NCI-H2196 (cell line): ENCODE data around the gene CDK4.
"Not testable (repeated sequence)": the region's sequence is repeated elsewhere in the genome, so short reads cannot be mapped to it uniquely, and the experiment has no call there.

Experiments
- DNase-seq: peaks from one replicate; lab custom pipeline; 2025; ENCODE audit not compliant: unreplicated experiment; lab: John Stamatoyannopoulos, UW

The CDK4 gene

DNA sequence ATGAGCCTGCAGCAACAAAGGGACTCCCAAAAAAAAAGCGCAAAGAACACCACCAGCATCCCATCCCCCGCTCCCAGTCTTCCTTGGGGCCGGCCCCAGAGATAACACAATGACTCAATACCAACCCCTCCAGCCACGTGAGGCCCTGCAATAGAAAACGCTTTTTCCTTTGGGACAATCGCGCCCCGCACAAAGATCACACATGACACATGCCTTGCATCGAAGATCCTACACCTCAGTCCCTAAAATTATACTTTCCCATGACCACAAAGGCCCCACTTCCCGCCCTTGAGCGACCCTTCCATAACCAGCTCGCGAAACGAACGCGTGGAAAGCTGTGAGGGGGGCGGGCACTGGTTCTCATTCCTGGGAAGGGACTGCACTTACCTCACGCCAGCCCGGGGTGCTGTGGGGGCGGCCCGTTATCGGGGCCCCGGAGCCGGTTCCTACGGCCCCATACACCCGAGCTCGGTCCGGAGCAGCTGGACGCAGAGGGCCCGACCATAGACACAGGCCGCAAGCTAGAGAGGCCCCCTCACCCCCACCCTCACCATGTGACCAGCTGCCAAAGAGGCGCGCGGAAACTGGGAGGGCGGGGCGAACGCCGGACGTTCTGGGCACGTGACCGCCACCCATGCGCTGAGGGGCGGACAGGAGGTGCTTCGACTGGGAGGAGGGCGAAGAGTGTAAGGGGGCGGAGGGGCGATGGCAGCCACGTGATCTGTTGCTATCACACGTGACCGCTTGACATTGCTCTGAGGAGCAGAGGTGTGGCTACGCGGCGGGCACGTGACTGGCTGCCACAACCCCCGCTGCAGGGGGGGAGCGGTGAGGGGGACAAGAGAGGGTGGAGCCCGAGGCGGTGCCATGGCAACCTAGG, at the start of gene CDK4:
Gene CDK4 (minus strand): TSS at position 523 of the 880 bp plus-strand sequence. CDS start 593 bp downstream, outside the sequence.
- DNase-seq: peak; percentile 99

DNA sequence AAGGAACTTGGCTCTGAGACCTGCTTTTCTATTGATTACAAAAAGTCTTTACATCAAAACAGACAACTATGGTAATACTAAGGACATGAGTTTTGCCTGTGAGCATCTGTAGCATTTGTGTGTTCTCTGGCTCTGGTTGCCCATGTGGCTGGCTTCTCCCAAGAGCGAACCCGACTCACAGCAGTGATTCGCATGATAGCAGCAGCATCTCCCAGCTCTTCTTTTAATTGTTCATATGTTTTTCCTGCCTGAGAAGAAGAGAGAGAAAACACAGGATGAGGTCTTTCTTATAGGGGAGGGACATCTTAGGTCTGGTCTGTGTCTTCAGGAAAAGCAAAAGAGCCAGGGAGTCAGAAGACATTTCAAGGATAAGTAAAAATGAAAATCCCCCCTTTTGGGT, 48.9 kb upstream of the CDK4 start:
- no peak for DNase-seq

DNA sequence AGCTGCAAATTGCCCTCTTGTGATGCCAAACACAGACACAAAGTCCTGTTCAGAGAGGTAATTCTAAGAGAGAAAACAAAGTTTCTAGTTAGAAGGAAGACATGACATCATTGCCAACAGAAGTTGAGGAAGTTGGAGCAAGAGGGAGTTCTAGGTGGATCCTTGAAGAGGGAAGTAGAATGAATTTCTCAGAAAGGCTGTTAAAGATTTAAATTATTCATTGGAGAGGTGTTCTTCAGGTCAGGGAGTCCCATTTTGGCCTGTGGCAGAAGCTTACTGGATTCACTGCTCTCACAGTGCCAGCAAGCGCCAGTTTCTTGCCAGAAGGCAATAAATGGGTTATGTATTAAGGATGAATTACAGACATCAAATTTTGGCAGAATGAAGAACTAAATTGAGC, 45.8 kb upstream of the CDK4 start:
- DNase-seq: no peak

DNA sequence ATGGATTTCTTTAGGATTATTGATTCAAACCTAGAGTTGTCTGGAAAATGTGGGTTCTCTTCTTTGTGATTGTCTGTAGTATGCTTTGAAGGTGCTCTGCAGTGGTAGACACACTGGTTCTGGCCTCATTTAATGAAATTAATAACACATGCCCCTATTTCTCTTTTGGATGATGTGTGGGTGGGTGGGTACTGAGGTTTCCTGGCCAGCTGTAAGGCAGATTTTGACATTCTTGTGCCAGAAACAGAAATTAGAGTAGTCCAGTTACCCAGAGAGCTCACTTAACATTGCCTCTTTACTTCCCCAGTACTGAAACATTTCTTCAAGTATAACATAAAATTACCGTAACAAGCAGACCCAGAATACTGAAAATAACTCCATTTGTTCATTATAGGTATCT, 44.9 kb upstream of the CDK4 start:
- DNase-seq: no peak

DNA sequence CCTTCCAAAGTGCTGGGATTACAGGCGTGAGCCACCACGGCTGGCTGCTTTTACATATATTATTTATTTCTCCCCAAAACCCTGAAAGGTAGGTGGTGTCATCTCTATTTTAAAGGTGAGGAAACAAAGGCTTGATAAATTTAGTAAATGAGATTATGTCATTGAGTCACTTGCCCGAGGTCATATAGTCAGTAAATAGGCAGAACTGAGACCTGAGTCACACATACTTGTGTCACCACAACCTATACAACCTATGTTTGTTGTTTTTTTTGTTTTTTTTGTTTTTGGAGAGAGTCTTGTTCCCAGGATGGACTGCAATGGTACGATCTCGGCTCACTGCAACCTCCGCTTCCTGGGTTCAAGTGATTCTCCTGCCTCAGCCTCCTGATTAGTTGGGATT, 43.2 kb upstream of the CDK4 start:
- no peak for DNase-seq

DNA sequence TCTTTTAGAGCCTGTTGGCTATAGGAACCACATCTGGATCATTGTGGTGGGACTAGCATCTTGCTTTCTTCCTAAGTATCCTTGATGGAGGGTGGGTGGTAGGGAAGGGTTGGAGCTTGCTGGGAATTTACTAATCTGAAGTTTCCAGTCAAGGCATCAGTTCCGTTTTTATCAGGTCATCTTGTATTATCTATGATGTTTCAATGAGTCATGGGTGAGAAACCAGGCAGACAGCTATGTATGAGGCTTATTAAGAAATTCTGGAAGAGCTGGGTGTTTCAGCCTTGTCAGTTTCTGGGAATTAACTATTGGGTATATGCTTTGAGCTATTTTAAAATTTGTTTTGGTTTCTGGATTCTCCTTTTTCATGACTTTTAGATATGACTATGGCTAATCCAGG, 41.8 kb upstream of the CDK4 start:
- no peak for DNase-seq

DNA sequence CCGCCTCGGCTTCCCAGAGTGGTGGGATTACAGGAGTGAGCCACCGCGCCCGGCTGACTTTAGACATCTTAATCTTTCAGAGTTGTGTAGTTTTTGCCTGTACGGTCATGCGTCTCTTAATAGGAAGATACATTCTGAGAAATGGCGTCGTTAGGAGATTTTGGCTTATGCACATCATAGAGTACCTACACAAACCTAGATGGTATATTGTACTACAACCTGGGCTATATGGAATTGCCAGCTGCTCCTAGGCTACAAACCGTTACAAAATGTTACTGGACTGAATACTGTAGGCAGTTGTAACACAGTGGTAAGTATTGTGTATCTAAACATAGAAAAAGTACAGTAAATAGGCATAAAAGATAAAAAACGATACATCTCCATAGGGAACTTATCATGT, 31.8 kb upstream of the CDK4 start:
- DNase-seq: no peak

DNA sequence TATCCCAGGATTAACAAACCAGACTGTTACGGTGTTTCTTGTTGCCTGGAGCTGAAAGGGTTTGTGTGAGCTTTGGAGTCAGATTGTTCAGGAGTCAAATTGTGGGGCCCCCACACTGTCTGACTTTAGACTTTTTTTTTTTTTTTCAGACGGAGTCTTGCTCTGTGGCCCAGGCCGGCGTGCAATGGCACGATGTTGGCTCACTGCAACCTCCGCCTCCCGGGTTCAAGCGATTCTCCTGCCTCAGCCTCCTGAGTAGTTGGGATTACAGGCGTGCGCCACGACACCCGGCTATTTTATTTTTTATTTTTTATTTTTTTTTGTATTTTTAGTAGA, 31.3 kb upstream of the CDK4 start:
- DNase-seq: no peak

DNA sequence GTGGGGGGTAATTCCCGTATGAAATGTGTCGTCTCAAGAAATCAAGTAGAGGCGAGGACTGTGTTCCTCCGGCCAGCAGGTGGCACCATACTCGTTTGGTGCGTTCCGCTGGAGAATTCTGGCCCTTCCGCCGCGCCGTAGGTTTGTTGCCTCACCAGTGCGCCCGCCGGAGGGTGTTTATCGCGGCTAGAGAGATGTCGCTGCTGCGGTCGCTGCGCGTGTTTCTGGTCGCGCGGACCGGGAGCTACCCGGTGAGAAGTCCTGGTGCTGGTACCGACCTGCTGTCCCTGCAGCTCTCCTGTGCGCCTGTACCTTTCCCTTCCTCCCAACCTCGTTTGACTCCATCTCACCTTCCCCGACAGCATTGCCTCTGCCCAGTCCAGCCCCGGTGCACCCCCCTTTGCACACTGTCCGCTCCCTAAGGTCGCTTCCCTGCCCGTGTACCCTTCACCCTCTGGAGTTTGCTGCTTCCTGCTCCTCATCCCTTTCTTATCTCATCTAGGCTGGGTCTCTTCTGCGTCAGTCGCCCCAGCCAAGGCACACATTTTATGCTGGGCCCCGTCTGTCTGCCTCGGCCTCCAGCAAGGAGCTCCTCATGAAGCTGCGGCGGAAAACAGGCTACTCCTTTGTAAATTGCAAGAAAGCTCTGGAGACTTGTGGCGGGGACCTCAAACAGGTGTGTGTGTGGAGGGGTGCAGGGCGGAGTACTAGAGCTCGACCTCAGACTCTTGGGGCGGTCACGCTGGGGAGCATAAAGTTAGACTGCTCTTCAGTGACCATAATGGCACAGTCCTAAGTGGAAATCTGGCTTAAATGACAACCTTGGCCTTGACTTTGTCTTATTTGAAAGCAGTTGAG, 30.7 kb upstream of the CDK4 start, which contains the start of gene TSFM:
Gene TSFM (plus strand): TSS at position 180 of the 858 bp plus-strand sequence. CDS start 15 bp downstream, at position 195.
- DNase-seq: peak; percentile 97

DNA sequence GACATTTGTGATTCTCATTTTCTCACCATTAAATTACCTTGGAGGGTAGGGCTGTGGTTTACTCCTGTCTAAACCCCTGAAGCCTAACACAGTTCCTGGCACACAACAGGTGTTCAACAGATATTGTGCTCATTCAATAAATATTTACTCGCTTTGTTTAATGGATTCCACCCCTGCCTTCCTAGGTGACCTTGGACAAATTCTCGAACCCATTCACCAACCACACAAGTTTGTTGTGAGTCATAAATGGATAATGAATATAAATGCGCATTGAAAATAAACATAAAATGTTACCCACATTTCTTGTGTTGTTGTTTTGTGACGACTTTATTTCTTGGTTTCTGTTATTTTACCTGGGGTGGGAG, 30.1 kb upstream of the CDK4 start:
- DNase-seq: no peak

DNA sequence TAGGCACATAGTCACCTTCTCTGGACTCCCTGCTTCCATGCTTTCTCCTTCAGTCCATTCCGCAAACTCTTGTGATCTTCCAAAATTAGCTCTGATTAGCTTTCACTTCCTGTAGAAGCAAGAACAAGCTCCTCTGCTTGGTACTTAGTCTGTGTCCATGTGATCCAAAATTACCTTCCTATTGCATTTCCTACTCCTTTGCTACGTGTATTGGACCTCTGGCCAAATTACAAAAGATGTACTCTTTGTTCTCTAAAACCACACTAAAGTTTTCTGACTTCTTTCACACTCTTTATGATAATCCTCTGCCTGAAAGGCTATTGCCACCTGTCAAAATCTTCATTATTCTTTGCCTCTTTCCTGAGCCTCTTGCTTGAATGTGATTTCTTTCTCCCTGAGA, 29.7 kb upstream of the CDK4 start:
- no peak for DNase-seq

DNA sequence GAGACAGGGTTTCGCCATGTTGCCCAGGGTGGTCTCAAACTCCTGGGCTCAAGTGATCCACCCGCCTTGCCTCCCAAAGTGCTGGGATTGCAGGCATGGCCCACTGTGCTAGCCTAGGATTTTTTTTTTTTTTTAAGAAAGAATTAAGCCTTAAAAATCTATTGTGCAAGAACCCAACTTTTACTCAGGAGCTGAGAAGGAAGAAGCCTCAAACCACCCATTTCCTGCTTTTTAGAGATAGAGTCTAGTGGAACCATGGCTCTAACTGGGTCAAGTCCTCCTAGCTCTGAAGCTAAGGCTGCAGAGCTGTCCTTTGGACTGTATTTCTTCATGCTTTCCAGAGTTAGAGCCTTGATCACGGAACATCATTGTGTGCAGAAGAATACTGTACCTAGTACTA, 29.1 kb upstream of the CDK4 start:
- DNase-seq: no peak

DNA sequence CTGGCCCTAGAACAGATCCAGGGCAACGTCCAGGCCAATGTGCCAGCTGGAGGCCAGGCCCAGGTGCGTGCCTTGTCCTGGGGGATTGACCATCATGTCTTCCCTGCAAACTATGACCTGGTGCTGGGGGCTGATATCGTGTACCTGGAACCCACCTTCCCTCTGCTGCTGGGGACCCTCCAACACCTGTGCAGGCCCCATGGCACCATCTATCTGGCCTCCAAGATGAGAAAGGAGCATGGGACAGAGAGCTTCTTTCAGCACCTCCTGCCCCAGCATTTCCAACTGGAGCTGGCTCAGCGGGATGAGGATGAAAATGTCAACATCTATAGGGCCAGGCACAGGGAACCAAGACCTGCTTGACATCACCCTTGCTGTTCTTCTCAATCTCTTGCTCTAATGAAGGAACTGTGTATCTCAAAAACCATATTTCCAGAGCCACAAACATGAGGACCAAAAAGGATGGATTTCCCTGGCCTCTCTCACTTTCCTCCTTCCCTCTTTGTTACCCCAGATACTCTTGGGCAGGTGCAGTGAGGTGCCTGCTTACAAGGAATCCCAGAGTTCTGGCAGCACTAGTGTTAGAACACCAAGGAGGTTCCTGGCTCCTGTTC, 28.3 kb upstream of the CDK4 start:
- no peak for DNase-seq

DNA sequence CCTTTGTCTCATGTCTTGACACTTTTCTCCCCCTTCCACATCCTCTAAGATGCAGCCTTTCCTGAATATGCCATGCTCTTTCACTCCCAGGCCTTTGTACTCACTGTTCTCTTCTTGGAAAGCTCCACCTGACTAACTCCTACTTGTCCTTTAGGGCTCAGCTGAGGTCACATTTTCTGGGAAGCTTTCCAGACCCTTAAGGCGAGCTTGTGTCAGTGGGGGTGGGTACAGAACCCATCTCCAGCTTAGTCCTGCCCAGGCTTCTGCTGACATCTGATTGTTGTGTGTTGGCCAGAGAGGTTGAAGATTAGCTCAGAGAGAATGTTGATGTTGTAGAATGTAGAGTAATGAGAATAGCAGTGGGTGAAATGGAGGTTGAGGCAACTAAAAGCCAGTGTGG, 27.6 kb upstream of the CDK4 start:
- no peak for DNase-seq

DNA sequence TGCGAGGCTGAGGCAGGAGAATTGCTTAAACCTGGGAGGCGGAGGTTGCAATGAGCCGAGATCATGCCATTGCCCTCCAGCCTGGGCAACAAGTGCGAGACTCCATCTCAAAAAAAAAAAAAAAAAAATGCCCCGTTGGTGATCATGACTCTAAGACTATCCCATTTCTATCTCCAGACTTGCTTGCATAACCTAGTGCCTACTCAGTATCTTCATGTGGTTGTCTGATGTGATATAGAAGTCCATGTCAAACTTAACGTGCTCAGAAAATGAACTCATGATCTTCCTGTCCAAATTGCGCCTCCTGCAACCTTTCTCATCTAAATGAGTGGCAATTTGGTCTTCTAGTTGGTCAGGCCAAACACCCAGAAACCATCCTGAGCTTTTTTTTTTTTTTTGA, 25.8 kb upstream of the CDK4 start:
- DNase-seq: no peak

DNA sequence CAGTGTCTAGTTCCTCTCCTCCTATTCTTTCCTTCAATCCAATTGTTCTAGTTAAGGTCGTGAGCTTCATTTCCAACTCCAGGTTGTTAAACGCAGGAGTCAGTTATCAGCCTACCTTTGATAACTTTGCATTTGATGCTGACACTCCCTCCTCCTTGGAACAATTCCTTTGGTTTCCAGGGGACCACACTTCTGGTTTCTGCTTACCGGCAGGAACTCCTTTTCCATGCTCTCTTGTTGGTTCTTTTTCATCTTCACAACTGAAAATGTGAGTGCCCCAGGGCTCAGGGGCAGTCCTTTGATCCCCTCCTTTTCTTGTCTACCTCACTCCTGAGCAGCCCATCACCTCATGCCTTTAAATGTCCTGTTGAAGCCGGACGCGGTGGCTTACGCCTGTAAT, 25.3 kb upstream of the CDK4 start:
- DNase-seq: no peak

DNA sequence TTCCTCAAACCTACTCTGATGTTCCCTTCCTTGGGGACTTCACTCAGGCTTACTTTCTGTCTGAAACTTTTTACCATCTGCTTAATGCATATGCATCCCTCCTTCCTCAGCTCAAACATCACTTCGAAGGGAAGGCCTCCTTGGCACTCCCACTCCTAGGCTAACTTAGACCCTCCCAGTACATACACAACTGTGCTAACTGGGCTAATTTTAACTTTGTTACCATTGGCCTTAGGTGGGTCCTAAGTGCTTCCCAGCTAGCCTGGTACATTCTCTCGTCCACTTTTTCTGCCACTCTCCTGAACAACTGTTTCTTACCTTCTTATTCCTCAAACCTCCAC, 24.1 kb upstream of the CDK4 start:
- DNase-seq: no peak

DNA sequence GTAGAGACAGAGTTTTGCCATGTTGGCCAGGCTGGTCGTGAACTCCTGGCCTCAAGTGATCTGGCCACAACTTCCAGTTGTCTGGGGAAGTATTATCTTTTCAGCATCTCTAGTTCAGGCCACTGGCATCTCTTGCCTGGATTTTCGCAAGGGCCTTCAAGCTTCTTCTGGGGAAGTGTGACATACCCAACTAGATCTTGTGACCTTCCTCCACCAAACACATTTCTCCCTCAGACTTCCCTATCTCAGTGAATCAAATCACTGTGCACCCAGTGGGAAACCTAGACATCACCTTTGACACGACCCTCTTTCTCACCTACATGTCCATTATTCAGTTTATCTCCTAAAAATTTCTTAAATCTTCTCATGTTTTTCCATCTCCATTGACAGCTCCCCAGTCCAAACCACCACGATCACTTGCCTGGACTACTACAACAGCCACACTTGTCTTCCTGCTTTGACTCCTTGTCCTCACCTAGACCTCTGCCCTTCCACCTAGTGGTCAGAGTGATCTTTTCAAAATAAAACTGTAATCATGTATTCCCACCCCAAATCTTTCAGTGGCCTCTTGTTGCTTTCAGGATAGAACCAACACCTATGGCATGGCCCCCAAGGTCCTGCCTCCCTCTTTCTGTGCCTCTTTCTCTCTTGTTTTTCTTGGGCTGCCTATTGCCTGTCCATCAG, 23.6 kb upstream of the CDK4 start:
- DNase-seq: no peak

DNA sequence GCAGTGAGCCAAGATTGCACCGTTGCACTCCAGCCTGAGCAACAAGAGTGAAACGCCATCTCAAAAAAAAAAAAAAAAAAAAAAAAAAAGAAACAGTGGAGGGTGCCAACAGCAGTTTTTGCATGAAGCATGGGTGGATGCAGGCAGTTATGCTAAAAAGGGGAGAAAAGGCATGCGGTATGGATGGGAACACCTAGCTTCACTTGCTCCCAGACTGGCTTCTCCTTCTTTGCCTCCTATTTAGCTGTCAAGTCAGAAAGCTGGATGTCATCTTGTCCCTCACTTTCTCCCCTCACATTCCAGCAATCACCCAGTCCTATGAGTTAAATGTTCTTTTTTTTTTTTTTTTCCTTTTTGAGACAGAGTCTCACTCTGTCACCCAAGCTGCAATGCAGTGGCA, 22.9 kb upstream of the CDK4 start:
- DNase-seq: no peak

DNA sequence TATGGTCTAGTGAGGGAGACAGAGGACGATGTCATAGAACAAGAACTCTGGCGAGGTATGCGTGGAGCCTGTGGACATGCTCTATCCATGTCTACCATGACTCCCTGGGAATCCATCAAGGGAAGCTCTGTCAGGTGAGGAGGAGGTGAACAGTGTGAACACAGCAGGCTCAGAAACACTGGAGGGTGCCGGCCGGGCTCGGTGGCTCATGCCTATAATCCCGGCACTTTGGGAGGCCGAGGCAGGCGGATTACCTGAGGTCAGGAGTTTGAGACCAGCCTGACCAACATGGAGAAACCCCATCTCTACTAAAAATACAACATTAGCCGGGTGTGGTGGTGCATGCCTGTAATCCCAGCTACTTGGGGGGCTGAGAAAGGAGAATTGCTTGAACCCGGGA, 22.5 kb upstream of the CDK4 start:
- not testable (repeated sequence) for DNase-seq
